VCaP (cell line): ENCODE data around the gene FGD4.
A peak's percentile ranks its signal among the peaks of the same experiment; 100 is the strongest.

Experiments
- H3K27ac ChIP-seq: fragments of 450-650 bp; 2 replicates; pipeline ENCODE4 v1.5.1; 2017
- TF ChIP-seq, protein P1 (sequence below): fragments of 450-650 bp; conservative IDR thresholded peaks from 2 replicates; pipeline ENCODE4 v1.5.1; 2017; ENCODE audit warnings: mild to moderate bottlenecking, moderate library complexity

Gene FGD4

DNA sequence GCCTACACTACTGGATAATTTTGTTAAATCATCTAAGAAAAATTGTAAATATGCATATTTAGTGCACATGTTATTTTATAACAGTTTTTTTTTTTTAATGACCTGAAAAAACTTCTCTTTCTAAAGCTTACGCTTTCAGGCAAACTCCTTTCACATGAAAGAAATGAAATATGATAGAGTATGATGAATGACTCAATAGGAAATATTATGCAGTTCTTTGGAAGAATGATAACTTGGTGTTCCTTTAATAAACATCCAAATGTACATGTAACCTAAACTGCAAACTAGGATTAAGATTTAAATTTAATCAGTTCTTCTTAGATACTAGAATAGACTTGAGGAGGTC is 136.6 kb downstream of the FGD4 start:
- TF ChIP-seq, protein P1, sequence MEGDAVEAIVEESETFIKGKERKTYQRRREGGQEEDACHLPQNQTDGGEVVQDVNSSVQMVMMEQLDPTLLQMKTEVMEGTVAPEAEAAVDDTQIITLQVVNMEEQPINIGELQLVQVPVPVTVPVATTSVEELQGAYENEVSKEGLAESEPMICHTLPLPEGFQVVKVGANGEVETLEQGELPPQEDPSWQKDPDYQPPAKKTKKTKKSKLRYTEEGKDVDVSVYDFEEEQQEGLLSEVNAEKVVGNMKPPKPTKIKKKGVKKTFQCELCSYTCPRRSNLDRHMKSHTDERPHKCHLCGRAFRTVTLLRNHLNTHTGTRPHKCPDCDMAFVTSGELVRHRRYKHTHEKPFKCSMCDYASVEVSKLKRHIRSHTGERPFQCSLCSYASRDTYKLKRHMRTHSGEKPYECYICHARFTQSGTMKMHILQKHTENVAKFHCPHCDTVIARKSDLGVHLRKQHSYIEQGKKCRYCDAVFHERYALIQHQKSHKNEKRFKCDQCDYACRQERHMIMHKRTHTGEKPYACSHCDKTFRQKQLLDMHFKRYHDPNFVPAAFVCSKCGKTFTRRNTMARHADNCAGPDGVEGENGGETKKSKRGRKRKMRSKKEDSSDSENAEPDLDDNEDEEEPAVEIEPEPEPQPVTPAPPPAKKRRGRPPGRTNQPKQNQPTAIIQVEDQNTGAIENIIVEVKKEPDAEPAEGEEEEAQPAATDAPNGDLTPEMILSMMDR = no peak
- H3K27ac ChIP-seq = peak overlapping the region; percentile 84

DNA sequence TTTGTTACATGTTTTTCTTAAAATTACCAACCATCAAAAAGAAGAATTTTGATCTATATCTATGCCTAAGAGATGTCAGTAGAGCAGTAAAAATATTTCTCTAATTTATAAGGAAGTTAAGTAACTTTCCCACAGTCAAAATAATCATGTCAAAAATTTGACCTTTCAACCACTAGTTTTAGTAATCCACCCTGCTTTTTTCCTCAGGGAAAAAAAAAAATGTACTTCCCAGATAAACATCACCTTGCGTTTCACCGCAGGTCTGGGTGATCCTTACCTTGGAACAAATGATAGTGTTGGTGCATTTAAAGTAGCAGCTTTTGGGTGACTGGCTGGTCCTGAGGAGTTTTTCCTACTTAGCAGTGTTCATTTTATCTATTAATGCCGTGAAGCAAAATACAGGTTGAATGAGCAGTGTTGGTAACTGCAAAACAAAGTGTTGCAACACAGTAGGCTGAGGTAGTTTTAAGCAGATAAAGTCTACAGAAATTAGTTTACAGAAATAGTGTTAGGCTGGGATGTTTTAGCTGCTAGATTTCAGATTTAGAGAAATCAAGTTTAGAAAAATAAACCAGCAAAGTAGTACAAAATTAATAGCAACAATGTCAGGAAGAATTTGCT is 142.5 kb downstream of the FGD4 start:
- H3K27ac ChIP-seq = no peak overlapping the region
- TF ChIP-seq, protein P1 = no peak

DNA sequence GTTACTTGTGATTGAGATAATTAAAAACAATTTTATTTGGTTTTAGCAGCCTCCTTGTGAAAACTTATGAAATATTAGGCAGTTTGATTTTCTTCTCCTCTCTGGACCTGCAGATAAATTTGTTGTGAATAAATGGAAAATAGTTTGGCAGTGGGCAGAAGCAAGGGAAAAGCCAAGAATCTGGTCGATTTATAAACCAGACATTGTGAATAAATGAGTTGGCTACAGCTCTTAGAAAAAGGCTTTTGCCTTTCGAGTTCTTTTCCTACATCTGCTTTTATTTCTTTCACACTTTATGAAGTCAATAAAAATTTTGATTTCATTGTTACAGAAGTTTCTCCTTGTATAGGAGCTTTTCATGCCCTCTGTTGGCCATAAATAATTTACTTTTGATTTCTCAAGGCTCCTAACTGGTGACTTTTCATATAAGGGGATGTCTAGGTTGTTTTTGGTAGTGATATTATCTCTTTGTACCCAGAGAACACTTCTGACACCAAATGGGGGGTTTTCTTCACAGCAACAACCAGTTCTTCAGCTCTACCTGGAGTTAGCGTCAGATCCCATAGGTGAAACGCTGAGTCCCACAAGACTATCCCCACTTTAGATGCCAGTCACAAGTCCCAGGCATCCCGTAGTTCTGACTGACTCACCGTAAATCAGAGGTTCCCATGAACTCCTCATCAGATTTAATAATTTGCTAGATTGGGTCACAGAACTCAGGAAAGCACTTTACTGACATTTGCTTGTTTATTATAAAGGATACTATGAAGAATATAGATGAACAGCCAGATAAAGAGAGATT is 143.3 kb downstream of the FGD4 start:
- TF ChIP-seq, protein P1 = peak; percentile 23; the same call in 1 of the 2 replicates

DNA sequence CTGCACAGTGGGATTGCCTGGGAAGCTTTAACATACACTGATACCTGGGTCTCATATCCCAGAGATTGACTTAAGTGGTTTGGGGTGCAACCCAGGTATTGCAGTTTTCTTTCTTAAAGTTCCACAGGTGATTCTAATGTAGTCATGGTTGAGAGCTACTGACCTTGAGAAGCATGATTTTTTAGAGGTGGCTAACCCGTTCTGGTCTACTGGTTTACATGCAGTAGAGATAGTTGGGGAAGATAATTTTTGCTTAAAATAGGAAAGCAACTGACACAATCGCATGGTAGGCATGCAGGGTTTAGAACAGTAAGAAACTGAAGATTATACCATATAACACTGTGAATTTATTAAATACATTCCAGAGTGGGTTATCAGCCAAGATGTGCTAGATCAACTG is 145.5 kb downstream of the FGD4 start:
- TF ChIP-seq, protein P1 = no peak
- 0 out of 2 replicates have a peak overlapping the region, but pooled peaks have one; percentile 3 for H3K27ac ChIP-seq

More for the DNA sequence above, 143.3 kb downstream of the FGD4 start:
- no peak overlapping the region for H3K27ac ChIP-seq

DNA sequence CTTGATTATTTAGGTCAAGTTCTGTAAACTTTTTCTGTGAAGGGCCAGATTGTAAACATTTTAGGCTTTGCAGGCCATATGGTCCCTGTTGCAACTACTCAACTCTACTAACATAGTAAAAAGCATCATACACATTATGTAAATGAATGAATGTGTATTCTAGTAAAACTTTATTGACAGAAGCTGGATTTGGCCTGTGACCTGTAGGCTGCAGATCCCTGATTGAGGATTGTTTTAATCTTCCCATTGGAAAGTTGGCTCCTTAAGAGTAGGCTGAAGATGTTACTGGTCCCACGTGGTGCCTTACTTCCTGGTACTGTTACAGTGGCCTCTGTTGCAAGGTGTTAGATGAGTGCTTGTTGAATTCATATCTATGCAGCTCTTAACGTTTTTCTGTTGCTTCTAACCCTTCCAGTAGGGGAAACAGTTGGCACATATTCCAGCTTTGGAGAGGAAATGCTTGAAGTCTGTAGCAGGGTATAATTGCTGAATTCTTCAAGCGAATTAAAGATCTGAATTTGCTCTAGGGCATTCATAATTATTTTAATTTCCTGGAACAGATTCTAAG is 146.1 kb downstream of the FGD4 start:
- peak overlapping the region; percentile 3; the same call in 1 of the 2 replicates for H3K27ac ChIP-seq
- TF ChIP-seq, protein P1 = no peak

DNA sequence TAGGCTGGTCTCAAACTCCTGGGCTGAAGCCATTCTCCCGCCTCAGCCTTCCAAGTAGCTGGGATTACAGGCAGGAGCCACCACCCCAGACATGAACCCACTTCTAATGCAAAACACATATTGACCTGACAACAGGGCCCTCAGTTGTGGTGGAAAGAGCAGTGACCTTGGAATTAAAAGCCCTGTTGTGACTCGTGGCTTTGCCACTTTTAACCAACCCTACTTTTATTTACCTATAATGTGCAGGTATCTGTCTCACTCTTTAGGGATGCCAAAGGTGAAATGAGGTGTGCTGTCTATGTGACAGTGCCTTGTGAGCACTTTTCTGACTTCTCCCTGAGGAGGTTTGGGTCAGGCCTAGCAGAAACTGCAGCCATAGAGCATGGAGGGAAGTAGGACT is 146.9 kb downstream of the FGD4 start:
- H3K27ac ChIP-seq = no peak overlapping the region

More for the DNA sequence above, 146.9 kb downstream of the FGD4 start:
- TF ChIP-seq, protein P1 = no peak
